Putamen (tissue), 1 donor: ENCODE measurements around the gene EIF2S1.
"Not testable (repeated sequence)": the region's sequence is repeated elsewhere in the genome, so short reads cannot be mapped to it uniquely, and the experiment has no call there.

Experiments
- DNase-seq: peaks from one replicate; pipeline ENCODE4 v3.0.0-alpha.2; 2016; ENCODE audit warnings: low spot score

Gene EIF2S1

DNA sequence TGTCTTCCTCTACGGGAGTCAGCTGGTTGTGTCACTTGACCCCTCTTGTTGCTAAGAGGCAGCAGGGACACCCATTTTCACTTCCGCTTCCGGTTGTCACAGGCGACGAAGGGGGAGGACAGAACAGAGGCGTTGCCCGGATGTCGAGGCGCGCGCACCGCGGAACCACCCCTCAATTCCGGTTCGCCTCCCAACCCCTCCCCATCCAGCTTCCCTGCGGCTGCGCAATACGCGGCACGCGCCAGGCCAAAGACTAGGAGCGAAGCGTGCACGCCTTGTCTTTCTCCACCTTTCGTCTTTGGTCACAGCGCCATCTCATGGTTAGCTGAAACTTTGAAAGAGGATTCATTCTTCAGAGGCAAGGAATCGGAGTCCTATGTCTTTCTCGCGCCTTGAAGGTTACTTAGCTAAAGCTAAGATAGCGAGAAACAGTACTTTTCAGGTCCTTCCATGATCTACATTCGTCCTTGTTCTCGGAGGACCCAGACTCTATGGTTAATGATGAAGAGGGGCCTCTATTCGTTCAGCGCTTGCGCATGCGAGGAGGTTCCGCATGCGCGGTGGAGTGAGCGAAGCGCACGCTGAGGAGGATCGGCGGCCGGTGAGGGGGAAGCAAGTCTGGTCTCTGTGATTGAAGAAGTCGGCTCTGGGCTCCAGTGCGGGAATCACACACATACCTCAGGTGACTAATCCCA is at the start of gene EIF2S1, which contains the start of gene ATP6V1D:
EIF2S1 (plus strand) TSS at position 554 of the 695 bp plus-strand sequence. CDS start 4,440 bp downstream, outside the sequence.
ATP6V1D (minus strand) TSS at position 30 of the 695 bp plus-strand sequence. CDS start 106 bp downstream, outside the sequence.
- peak; percentile 99 for DNase-seq

DNA sequence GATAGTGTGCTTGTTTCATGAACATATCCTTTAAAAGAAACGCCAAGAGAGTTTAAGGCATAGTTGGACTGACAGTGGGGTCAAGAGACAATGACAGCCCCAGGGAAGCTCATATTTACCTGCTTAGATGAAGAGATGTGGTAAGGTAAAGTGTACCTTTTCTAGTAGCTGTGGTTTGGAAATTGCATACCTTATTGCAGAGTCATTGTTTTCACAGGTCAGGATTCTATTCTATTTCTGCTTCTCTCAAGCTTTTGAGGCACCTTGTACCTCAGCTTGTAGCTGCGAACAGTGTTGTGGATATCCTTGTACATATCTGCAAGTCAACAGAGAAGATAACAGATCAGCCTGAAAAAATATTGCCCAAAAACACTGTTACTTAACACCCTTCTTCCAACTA is 48.3 kb upstream of the EIF2S1 start:
- no peak for DNase-seq

DNA sequence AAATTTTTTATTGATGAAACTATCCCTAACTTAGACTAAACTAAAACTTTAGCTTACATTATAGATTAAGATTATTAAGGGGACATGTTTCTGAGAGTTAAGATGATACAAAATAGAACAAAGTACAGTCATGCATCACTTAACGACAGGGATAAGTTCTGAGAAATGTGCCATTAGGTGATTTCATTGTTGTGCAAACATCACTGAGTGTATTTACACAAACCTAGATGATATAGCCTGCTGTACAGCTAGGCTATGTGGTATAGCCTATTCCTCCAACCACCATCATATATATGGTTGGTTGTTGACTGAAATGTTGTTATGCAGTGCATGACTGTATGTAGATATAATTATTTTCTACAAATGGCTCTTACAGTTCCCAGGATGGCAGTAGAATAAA is 47.0 kb upstream of the EIF2S1 start:
- DNase-seq = no peak

DNA sequence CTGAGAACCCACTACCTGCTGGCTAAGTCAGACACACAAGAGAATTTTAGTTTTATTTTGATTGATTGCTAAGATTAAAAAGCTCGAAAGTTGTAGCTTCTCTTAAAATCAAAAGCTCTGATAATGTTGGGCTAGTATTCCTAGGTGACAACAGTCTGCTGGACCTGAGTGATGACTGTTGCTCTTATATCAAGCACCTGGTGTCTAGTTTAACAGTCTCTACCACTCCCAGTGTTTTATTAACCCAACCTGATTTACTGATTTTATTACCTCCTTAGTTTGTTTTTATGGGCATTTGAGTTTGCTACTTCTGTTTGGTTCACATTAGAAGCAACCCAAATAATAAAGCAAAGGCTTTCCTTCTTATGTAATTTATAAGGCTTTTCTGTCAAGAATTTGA is 42.3 kb upstream of the EIF2S1 start:
- no peak for DNase-seq

DNA sequence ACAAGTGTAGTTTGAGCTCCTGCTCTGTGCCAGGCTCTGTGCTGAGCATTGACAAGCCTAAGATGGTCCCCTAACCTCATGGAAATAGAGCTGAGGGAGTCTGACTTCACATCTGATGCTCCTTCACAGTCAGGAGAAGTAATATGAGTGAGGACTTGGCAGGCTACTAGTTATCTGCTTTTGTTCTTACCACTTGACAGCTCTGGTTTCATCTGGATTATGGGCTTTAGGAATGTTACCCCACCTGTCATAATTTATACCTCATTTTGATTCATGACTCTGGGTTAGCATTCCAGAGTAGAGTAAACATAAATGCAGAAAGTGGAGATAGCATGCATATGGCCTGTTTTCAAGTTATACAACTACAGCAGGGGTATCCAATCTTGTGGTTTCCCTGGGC is 41.0 kb upstream of the EIF2S1 start:
- DNase-seq = no peak

DNA sequence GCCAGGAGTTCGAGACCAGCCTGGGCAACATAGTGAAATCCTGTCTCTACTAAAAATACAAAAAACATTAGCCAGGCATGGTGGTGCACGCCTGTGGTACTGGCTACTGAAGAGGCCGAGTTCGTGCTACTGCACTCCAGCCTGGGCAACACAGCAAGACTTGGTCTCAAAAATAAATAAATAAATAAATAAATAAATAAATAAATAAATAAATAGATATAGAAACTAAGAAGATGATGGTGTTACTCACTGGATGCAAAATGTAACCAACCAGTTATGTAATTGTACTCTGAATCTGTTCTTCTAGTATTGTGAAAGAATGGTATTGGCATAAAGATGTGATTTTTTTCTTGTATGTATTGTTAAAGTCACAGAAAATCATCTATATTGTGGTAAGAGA is 30.5 kb upstream of the EIF2S1 start:
- not testable (repeated sequence) for DNase-seq

DNA sequence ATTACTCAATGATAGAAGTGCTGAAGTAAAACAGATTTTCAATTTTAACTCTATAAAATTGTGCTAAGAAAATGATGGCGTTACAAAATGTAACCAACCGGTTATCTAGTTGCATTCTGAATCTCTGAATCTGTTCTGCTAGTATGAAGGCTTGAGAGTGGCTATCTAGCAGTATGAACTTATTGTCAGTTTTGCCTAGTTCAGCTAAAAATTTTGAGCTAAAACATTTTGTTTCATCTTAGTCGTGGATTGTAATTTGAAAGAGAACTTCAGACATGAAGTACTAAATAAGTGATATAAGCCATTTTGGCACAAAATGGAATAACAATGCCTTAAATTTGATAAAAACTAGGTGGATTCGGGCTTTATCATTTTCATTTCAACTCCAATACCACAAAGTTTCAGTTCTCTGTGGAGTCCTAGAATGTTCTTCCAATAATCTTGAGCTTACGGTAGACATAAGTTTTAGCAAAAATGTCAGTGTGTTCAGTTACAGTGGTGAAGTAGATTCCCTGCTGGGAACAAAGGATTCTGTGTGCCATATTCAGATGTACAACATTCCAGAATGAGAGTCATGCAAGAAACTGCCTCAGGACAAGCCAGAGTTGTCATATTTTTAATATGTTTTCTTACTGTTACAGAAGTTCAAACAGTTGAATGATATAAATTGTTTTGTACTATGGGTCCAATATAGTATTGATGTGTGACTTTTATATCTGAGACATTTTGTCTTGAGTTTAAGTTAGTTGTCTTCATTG is 28.6 kb upstream of the EIF2S1 start:
- DNase-seq = no peak

DNA sequence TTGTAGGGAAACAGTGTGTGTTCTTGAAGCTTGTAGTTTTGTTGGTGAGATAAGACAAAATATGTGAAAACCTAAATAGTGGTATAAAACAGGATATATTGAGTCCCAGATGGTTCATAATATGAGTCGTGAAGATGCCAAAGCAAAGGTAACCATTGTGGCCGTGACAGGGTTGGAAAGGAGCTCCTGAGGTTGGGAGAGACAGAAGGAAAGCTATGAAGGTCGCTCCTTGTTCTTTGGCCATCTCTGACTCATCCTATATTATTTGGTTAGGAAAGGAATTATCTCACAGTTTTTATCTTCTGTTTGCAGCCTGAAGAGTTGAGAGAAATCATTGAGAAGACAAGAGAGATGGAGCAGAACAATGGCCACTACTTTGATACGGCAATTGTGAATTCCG is 27.7 kb upstream of the EIF2S1 start:
- no peak for DNase-seq

DNA sequence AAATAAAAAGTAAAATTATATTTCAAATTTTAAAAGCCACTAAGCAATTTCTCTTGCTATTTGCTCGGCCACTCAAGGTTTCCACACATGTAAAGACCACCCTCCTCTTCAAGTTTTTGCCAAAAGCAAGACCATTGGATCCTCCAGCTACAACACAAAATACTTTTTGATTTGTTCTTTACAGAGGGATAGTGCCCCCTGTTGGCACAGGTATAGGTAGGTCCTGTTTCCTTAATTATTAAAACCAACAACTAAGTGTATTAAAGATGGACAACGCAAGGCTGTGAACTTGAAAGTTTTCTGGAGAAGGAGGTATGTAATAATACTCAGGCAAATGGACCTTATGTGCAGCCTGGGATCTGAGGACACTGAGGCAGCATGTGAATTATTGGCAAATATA is 24.3 kb upstream of the EIF2S1 start:
- DNase-seq = no peak

DNA sequence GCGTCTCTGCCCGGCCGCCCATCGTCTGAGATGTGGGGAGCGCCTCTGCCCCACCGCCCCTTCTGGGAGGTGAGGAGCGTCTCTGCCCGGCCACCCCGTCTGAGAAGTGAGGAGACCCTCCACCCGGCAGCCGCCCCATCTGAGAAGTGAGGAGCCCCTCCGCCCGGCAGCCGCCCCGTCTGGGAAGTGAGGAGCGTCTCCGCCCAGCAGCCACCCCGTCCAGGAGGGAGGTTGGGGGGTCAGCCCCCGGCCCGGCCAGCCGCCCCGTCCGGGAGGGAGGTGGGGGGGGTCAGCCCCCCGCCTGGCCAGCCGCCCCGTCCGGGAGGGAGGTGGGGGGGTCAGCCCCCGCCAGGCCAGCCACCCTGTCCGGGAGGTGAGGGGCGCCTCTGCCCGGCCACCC is 18.9 kb upstream of the EIF2S1 start:
- DNase-seq = not testable (repeated sequence)

DNA sequence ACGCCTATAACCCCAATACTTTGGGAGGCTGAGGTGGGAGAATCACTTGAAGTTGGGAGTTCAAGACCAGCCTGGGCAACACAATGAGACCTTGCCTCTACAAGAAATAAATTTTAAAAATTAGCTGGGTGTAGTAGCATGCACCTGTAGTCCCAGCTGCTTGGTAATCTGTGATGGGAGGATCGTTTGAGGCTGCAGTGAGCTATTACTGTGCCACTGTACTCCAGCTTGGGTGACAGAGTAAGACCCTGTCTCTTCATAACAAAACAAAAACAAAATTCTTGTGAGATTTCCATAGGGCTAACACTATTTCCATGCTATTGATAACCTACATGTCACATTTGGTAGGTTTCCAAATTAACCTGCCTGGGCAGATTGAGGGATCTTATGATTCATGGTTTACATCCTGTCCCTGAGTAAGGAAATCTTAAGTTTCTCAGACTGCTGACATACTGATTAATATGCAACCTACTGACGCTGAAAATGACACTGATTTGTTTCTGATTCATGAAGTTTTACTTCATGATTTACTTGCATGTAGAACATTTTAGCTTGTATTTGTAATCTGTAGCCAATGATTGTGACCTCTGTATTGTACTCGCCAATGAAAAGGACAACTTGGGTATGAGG is 16.4 kb upstream of the EIF2S1 start:
- no peak for DNase-seq

DNA sequence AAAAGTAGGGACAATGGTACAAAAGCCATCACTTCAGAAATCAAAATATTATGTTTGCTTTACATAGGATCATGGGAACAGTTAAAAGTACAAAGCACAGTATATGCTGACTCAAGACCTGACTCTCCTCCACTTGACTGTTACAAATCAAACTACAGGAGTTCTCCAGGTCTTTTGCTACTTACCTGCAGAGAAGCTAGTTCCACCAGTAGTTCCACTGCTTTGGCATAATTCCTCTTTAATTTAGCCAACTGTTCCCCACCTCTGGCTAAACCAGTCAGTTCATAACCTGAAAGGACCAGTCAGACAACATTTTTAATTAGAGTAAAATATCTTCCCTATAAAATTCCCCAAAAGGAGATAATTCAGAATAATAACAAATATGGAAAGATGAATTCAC is 14.5 kb upstream of the EIF2S1 start:
- no peak for DNase-seq

DNA sequence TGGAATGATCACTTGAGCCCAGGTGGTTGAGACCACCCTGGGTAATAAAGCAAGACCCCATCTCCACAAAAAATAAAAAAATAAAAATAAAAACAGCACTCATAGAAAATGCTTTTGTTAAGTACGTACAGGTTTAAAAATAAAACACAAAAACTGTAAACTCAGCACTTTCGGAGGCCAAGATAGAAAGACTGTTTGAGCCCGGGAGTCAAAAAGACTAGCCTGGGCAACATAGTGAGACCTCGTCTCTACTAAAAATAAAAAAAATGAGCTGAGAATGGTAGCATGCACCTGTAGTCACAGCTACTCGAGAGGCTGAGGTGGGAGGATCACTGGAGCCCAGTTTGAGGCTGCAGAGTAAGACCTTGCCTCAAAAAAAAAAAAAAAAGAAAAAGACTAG is 8.1 kb upstream of the EIF2S1 start:
- no peak for DNase-seq

DNA sequence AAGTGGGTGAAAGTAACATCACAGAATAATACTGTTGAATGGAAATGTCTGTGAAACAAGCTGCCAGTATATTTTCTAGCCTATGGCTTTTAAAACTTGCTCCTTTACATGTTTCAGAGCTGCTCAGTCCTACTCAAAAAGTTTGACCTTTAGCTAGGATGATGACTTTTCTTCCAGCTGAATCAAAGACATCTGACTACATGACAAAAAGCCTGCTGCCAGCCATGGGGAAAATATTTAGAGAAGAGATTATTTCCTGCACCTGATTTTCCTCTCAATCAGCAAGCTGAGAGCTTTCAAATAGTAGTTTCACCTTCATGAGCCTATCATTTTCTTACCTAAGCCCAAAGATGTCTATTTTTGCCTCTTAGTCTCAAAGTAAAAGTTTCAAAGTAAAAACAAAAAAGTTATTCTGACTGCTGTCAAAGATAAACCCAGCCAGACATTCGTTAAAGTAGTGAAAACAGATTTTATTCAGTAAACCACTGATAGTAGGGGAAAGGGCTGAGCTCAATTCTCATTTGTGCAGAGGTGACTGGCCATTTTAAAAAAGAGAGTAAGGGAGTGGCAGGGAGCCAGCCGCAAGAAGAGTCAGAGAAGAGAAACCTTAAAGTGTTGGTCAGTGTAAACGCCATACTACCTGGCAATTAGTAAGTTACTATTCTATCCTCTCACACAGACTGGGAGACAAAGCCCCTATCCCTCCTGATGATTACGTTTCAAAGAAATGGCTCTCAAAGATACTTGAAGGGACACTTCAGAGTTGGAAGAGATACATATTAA is 2.8 kb upstream of the EIF2S1 start:
- DNase-seq = no peak

DNA sequence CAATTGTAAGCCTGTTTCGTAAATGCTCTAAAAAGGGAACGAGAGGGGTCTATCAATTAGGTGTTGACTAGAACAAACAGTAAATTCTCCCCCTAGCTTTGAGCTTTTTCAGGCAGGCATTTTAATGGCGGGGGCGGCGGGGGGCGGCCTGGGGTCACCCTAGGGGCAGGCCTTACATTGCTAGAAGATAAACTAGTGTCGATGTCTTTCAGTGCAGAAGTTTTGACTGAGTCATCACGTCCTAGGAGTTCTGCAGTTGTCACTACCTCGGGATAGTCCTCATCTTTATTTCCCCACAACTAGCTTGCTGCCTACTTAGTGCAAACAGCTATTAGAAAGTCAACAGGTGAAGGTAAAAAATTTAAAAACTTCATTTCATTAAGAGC is 2.2 kb upstream of the EIF2S1 start:
- no peak for DNase-seq

DNA sequence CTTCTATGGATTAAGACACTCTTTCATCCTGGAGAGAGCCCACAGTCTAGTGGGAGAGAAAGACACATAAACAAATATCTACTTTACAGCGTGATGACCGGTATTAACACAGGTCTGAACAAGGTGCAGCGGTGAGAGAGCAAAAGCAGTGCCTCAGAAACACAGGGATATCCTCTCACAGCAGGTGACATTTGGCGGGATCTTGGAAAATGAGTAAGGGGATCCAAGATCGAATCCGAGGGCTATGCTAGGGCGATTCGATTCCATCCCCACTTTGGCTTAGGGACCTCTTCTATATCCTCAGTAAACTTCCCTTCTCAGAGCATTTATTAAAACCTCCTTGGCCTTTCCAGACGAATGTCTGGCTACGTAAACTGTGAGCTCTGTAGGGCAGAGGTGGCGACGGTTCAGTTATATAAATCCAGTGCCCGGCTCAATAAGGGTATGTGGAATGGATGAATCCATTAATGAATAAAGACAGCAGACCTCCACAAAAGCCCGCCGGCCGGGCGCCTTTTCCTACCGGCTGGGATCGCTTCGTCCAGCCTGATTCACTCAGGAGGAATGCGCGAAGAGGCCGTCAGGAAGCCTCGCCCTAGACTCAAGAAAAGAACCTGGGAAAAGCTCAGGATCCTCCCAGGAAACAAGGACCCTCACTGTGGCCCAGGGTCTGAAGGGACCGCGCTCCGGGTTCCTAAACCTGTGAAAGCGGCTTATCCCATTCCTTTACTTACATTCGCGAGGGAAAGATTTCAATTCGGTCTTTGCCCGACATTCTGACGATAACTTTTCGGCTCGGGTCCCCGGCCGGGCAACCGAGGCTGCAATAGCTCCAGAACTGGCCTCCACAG is 979 bp upstream of the EIF2S1 start:
- no peak for DNase-seq

DNA sequence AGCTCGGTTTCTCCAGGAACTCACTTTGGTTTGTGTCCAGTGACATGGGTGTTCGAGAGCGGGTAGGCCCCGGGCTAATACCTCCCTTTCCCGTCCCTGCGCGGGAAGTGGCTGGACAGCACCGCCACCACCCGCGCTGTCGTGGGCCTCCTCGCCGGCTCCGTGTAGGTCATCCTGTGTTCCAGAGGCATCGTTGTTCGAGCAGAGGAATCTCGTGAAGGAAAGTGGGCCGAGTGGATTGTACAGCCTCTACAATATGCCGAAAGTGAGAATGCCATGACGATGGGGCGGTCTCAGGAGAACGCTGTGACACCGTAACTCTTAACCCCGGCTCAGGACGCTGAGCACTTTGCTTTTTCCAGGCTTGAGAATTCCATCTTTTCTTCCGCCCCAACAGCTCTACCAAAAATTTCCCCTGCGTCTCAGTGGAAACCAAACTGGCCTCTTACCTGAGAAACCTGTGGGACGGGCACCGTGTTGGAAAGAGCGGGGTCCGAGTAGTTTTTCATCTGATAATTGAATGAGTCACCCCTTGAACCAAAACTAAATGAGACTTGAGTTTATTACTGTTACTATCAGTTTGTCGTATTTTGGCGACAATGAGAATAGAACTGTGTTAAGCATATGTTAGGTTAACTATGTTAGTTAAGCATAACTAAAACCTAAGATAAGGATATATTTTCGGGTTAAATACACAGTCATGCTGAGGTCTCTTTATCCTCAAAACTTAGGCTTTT is 510 bp downstream of the EIF2S1 start:
- no peak for DNase-seq

DNA sequence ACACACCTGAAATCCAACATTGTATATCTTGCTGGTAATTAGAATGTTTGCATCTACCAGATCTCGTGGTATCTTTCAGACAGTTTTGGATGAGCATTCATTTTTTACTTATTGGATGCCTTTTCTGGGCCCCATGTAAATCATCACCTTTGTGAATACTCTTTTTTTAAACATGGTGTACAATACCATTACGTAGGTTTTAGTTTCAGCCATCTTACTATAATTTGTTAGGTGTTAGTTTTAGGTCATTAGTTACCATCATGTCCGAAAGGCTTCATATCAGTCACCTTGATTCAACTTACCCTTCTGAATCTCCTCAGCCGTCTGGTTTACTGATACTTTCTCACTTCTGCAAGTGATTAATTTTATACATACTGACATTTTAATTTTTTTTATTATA is 5.3 kb downstream of the EIF2S1 start:
- DNase-seq = no peak

DNA sequence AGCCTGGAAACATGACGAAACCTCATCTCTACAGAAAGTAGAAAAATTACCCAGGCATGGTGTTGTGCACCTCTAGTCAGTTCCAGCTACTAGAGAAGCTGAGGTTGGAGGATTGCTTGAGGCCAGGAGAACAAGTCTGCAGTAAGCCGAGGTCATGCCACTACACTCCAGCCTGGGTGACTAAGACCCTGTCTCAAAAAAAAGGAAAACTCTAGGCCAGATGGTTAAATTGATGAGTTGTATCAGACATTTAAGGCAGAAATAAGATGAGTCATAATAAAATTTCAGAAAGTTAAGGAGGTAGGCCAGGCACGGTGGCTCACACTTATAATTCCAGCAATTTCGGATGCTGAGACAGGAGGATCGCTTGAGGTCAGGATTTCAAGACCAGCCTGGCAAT is 10.7 kb downstream of the EIF2S1 start:
- no peak for DNase-seq

DNA sequence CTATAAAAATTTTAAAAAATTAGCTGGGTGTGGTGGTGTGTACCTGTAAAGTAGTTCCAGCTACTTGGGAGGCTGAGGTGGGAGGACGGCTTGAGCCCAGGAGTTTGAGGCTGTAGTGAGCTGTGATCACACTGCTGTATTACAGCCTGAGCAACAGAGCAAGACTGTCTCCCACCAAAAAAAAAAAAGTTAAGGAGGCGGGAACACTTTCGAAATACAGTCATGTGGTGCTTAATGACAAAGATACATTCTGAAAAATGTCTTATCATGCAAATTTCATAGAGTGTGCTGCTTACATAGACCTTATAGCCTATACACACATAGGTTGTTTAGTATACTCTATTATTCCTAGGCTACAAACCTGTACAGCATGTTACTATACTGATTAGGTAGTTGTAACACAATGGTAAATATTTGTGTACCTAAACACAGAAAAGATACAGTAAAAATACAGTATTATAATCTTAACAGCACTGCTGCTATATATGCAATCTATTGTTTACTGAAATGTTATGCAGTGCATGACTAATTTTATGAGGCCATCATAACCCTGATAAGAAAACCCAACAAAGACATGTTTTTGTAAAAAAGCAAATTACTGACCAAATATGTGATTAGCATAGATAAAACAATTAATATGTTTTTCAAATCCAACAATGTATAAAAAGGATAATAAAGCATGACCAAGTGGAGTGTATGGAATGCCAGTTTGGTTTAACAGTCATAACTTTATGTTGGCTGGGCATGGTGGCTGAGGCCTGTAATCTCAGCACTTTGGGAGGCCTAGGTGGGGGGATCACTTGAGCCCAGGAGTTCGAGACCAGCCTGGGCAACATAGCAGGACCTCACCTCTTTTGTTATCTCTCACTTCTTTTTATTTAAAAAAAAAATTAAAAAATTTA is 11.4 kb downstream of the EIF2S1 start:
- DNase-seq = no peak
